ENCODE data around the gene POU2AF3.
"Not testable (repeated sequence)": the region's sequence is repeated elsewhere in the genome, so short reads cannot be mapped to it uniquely, and the experiment has no call there.

Gene POU2AF3

DNA sequence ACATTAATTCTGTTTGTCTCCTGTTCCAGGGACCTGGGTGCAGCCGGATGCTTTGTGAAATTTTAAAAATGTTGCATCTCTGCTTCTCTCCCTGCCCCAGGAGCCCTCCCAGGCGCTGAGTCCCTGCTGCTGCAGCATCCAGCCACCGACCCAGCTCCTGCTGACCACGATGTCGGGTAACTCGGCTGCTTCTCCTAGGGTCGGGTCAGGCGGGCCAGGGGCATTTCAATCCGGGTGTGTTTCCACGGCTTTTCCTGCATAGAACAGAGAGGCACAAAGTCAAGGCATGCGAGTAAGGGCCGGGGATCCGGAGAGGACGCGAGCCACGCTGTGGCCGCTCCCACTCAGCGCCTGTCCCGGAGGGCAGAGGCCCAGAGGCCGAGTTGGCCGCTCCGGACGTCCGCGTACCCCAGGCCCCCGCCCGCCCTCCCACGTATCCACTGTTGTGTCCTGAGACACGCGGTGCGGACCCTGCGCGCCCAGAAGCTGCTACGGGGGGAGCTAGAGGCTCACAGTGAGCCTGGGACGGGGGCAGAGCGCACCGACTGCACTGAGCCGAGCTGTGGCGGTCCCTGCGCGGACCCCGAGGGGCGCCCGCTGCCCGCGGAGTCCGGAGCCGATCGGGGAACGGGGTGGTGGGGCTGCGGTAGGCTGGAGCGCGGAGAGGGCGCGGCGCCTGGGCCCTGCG, at the start of gene POU2AF3:
POU2AF3 (plus strand) TSS at position 134 of the 688 bp plus-strand sequence; CDS start at position 170, 36 bp downstream.
- Histone ChIP-seq H3K4me3 (ENCODE audit: low read length) (peak within 1 kb of the TSS; percentile 61), H3K9me3 (ENCODE audit: control insufficient read depth, low read length) (no peaks in the 10 kb centered on the region), H3K9ac (ENCODE audit: low read length) (peak within 1 kb of the TSS; percentile 87), H3K36me3 (ENCODE audit: control insufficient read depth, insufficient read depth, low read length) (peaks cover 8% of the 10 kb centered on the region), H3K4me1 (ENCODE audit: control insufficient read depth, insufficient read depth, low read length) (peaks cover 31% of the 10 kb centered on the region), H3K27me3 (ENCODE audit: control insufficient read depth, insufficient read depth, low read length) (no peaks in the 10 kb centered on the region)

GRCh38 chr11:111250936-111251335, 47.4 kb upstream of the POU2AF3 start:
- Histone ChIP-seq H3K4me3 (ENCODE audit: low read length) (no peak overlapping the region), H3K36me3 (ENCODE audit: control insufficient read depth, insufficient read depth, low read length) (no peaks in the 10 kb centered on the region), H3K4me1 (ENCODE audit: control insufficient read depth, insufficient read depth, low read length) (no peaks in the 10 kb centered on the region), H3K9ac (ENCODE audit: low read length) (no peak overlapping the region), H3K27me3 (ENCODE audit: control insufficient read depth, insufficient read depth, low read length) (peaks cover 6% of the 10 kb centered on the region), H3K9me3 (ENCODE audit: control insufficient read depth, low read length) (no peaks in the 10 kb centered on the region)

DNA sequence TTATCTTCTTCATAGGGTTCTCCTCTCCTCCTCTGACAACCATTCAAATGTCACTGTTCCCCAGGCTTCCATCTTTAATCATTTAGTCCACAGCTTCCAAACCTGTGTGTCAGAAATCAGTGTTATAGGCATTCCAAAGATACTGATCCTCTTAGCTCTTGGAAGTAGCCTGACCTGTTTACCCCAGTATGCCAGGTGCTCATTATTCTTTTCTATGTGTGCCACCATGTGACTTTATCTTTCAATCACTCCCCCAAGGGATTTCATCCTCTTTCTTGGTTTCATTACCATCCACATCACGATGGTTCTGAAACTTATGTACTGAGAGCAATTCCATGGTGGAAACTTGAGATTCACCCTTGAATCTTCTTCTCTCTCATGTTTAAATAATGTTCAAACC, 45.2 kb upstream of the POU2AF3 start:
- no peaks in the 10 kb centered on the region for H3K36me3 ChIP-seq (ENCODE audit: control insufficient read depth, insufficient read depth, low read length)
- H3K27me3 ChIP-seq (ENCODE audit: control insufficient read depth, insufficient read depth, low read length) = peaks cover 6% of the 10 kb centered on the region
- no peaks in the 10 kb centered on the region for H3K9me3 ChIP-seq (ENCODE audit: control insufficient read depth, low read length)
- no peaks in the 10 kb centered on the region for H3K4me1 ChIP-seq (ENCODE audit: control insufficient read depth, insufficient read depth, low read length)
- no peak overlapping the region for H3K9ac ChIP-seq (ENCODE audit: low read length)
- H3K4me3 ChIP-seq (ENCODE audit: low read length) = no peak overlapping the region

- Histone ChIP-seq H3K27me3 (ENCODE audit: control insufficient read depth, insufficient read depth, low read length) (peaks cover 6% of the 10 kb centered on the region), H3K4me3 (ENCODE audit: low read length) (no peak overlapping the region), H3K9me3 (ENCODE audit: control insufficient read depth, low read length) (no peaks in the 10 kb centered on the region), H3K9ac (ENCODE audit: low read length) (no peak overlapping the region), H3K4me1 (ENCODE audit: control insufficient read depth, insufficient read depth, low read length) (no peaks in the 10 kb centered on the region), H3K36me3 (ENCODE audit: control insufficient read depth, insufficient read depth, low read length) (no peaks in the 10 kb centered on the region)
Observed at GRCh38 chr11:111253630-111254029, 44.7 kb upstream of the POU2AF3 start.

DNA sequence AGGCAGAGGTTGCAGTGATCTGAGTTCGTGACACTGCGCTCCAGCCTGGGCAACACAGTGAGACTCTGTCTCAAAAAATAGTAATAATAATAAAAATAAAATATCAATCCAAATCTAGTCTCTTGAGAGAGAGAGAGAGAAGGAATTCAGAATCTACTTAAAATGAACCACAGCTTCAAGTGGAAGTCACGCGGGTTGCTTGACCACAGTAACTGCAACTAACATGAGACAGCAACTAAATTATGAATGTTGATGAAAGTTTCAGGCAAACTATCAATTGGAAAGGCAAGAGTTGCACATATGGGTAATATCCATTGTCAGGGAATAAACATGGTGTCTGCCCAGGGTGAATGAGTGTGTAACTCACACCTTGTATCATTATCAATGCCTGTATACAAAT, 40.3 kb upstream of the POU2AF3 start:
- Histone ChIP-seq H3K4me3 (ENCODE audit: low read length) (no peak overlapping the region), H3K4me1 (ENCODE audit: control insufficient read depth, insufficient read depth, low read length) (no peaks in the 10 kb centered on the region), H3K27me3 (ENCODE audit: control insufficient read depth, insufficient read depth, low read length) (peaks cover 9% of the 10 kb centered on the region), H3K9me3 (ENCODE audit: control insufficient read depth, low read length) (no peaks in the 10 kb centered on the region), H3K9ac (ENCODE audit: low read length) (no peak overlapping the region), H3K36me3 (ENCODE audit: control insufficient read depth, insufficient read depth, low read length) (no peaks in the 10 kb centered on the region)

DNA sequence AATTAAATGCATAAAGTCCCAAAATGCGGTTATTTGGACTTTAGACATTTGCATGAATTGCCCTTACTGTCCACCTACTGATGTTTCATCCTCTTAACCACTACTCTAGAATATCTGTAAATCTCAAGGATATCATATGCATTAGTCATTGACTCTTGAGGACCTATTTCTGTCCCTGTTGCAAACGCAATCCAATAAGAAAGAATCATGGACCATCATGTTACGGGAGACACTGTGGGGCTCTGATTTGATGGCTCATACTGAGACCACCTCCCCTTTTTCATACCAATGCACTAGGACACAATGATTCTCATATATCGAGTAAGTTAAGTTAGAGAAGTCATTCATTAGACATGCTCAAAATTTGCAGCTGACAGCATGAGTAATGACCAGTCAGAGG, 38.5 kb upstream of the POU2AF3 start:
- no peaks in the 10 kb centered on the region for H3K36me3 ChIP-seq (ENCODE audit: control insufficient read depth, insufficient read depth, low read length)
- no peak overlapping the region for H3K4me3 ChIP-seq (ENCODE audit: low read length)
- H3K4me1 ChIP-seq (ENCODE audit: control insufficient read depth, insufficient read depth, low read length) = peaks cover 6% of the 10 kb centered on the region
- H3K27me3 ChIP-seq (ENCODE audit: control insufficient read depth, insufficient read depth, low read length) = peaks cover 9% of the 10 kb centered on the region
- no peaks in the 10 kb centered on the region for H3K9me3 ChIP-seq (ENCODE audit: control insufficient read depth, low read length)
- H3K9ac ChIP-seq (ENCODE audit: low read length) = no peak overlapping the region

- H3K9me3 ChIP-seq (ENCODE audit: control insufficient read depth, low read length) = no peaks in the 10 kb centered on the region
- H3K4me1 ChIP-seq (ENCODE audit: control insufficient read depth, insufficient read depth, low read length) = peaks cover 6% of the 10 kb centered on the region
- H3K36me3 ChIP-seq (ENCODE audit: control insufficient read depth, insufficient read depth, low read length) = no peaks in the 10 kb centered on the region
- H3K27me3 ChIP-seq (ENCODE audit: control insufficient read depth, insufficient read depth, low read length) = peaks cover 5% of the 10 kb centered on the region
- H3K4me3 ChIP-seq (ENCODE audit: low read length) = no peak overlapping the region
- H3K9ac ChIP-seq (ENCODE audit: low read length) = no peak overlapping the region
Observed at GRCh38 chr11:111260811-111261210, 37.5 kb upstream of the POU2AF3 start.

GRCh38 chr11:111264646-111265045, 33.7 kb upstream of the POU2AF3 start:
- Histone ChIP-seq H3K27me3 (ENCODE audit: control insufficient read depth, insufficient read depth, low read length) (peaks cover 3% of the 10 kb centered on the region), H3K9ac (ENCODE audit: low read length) (no peak overlapping the region), H3K9me3 (ENCODE audit: control insufficient read depth, low read length) (no peaks in the 10 kb centered on the region), H3K36me3 (ENCODE audit: control insufficient read depth, insufficient read depth, low read length) (no peaks in the 10 kb centered on the region), H3K4me1 (ENCODE audit: control insufficient read depth, insufficient read depth, low read length) (peaks cover 6% of the 10 kb centered on the region), H3K4me3 (ENCODE audit: low read length) (no peak overlapping the region)

- Histone ChIP-seq H3K4me1 (ENCODE audit: control insufficient read depth, insufficient read depth, low read length) (peaks cover 6% of the 10 kb centered on the region), H3K4me3 (ENCODE audit: low read length) (no peak overlapping the region), H3K27me3 (ENCODE audit: control insufficient read depth, insufficient read depth, low read length) (peaks cover 3% of the 10 kb centered on the region), H3K36me3 (ENCODE audit: control insufficient read depth, insufficient read depth, low read length) (no peaks in the 10 kb centered on the region), H3K9me3 (ENCODE audit: control insufficient read depth, low read length) (no peaks in the 10 kb centered on the region), H3K9ac (ENCODE audit: low read length) (no peak overlapping the region)
Observed at GRCh38 chr11:111265421-111265820, 32.9 kb upstream of the POU2AF3 start.

GRCh38 chr11:111268303-111268702, 30.0 kb upstream of the POU2AF3 start:
- not testable (repeated sequence) for H3K27me3 ChIP-seq (ENCODE audit: control insufficient read depth, insufficient read depth, low read length); H3K9me3 ChIP-seq (ENCODE audit: control insufficient read depth, low read length); H3K36me3 ChIP-seq (ENCODE audit: control insufficient read depth, insufficient read depth, low read length); H3K9ac ChIP-seq (ENCODE audit: low read length); H3K4me3 ChIP-seq (ENCODE audit: low read length); H3K4me1 ChIP-seq (ENCODE audit: control insufficient read depth, insufficient read depth, low read length)

- H3K9ac ChIP-seq (ENCODE audit: low read length) = no peak overlapping the region
- no peaks in the 10 kb centered on the region for H3K4me1 ChIP-seq (ENCODE audit: control insufficient read depth, insufficient read depth, low read length)
- H3K4me3 ChIP-seq (ENCODE audit: low read length) = no peak overlapping the region
- H3K9me3 ChIP-seq (ENCODE audit: control insufficient read depth, low read length) = no peaks in the 10 kb centered on the region
- no peaks in the 10 kb centered on the region for H3K36me3 ChIP-seq (ENCODE audit: control insufficient read depth, insufficient read depth, low read length)
- H3K27me3 ChIP-seq (ENCODE audit: control insufficient read depth, insufficient read depth, low read length) = peaks cover 3% of the 10 kb centered on the region
Observed at GRCh38 chr11:111269146-111269868, 29.0 kb upstream of the POU2AF3 start.

- H3K27me3 ChIP-seq (ENCODE audit: control insufficient read depth, insufficient read depth, low read length) = peaks cover 3% of the 10 kb centered on the region
- no peaks in the 10 kb centered on the region for H3K36me3 ChIP-seq (ENCODE audit: control insufficient read depth, insufficient read depth, low read length)
- H3K9me3 ChIP-seq (ENCODE audit: control insufficient read depth, low read length) = no peaks in the 10 kb centered on the region
- no peak overlapping the region for H3K4me3 ChIP-seq (ENCODE audit: low read length)
- H3K9ac ChIP-seq (ENCODE audit: low read length) = no peak overlapping the region
- no peaks in the 10 kb centered on the region for H3K4me1 ChIP-seq (ENCODE audit: control insufficient read depth, insufficient read depth, low read length)
Observed at GRCh38 chr11:111272420-111272819, 25.9 kb upstream of the POU2AF3 start.
